ENCODE data around the gene NEK5.

The NEK5 gene

GRCh38 chr13:52127378-52127777 lies 1.5 kb downstream of the NEK5 start:
- no peaks in the 10 kb centered on the region for H3F3A ChIP-seq (ENCODE audit: insufficient read depth)
- no peaks in the 10 kb centered on the region for H3K9me3 ChIP-seq (ENCODE audit: insufficient read depth, low read length)
- H3K9me2 ChIP-seq (replicated peaks; ENCODE audit: insufficient read depth, low read length): no peaks in the 10 kb centered on the region
- no peak overlapping the region for H3K9ac ChIP-seq (ENCODE audit: low read length)
- no peak overlapping the region for H3K4me2 ChIP-seq (ENCODE audit: low read depth, low read length, poor library complexity, severe bottlenecking)
- H3K27ac ChIP-seq (ENCODE audit: low read depth, low read length): no peak overlapping the region
- H2AFZ ChIP-seq (ENCODE audit: low read depth, low read length, severe bottlenecking): no peak overlapping the region
- H4K20me1 ChIP-seq (ENCODE audit: low read depth, low read length): no peaks in the 10 kb centered on the region
- no peaks in the 10 kb centered on the region for H3K36me3 ChIP-seq (ENCODE audit: low read length)
- H3K27me3 ChIP-seq (ENCODE audit: low read length): no peaks in the 10 kb centered on the region
- H3K4me3 ChIP-seq (ENCODE audit: insufficient read depth, low read length, poor library complexity, severe bottlenecking): no peak overlapping the region
- no peak for TF ChIP-seq CTCF (IDR thresholded peaks at IDR 0.05; ENCODE audit: insufficient read depth, low read length, poor library complexity, severe bottlenecking)
- TF ChIP-seq EZH2phosphoT487 (conservative IDR thresholded peaks at IDR 0.05; ENCODE audit: low read length): no peak
- no peaks in the 10 kb centered on the region for H3K79me2 ChIP-seq (ENCODE audit: insufficient read depth, low read length)

- Histone ChIP-seq H2AFZ (ENCODE audit: low read depth, low read length, severe bottlenecking) (no peak overlapping the region), H3K9ac (ENCODE audit: low read length) (no peak overlapping the region), H3K4me3 (ENCODE audit: insufficient read depth, low read length, poor library complexity, severe bottlenecking) (no peak overlapping the region), H3F3A (ENCODE audit: insufficient read depth) (no peaks in the 10 kb centered on the region), H3K9me2 (replicated peaks; ENCODE audit: insufficient read depth, low read length) (no peaks in the 10 kb centered on the region), H3K4me2 (ENCODE audit: low read depth, low read length, poor library complexity, severe bottlenecking) (no peak overlapping the region), H3K9me3 (ENCODE audit: insufficient read depth, low read length) (no peaks in the 10 kb centered on the region), H4K20me1 (ENCODE audit: low read depth, low read length) (no peaks in the 10 kb centered on the region), H3K27ac (ENCODE audit: low read depth, low read length) (no peak overlapping the region), H3K36me3 (ENCODE audit: low read length) (no peaks in the 10 kb centered on the region), H3K27me3 (ENCODE audit: low read length) (no peaks in the 10 kb centered on the region), H3K79me2 (ENCODE audit: insufficient read depth, low read length) (no peaks in the 10 kb centered on the region)
- TF ChIP-seq EZH2phosphoT487 (conservative IDR thresholded peaks at IDR 0.05; ENCODE audit: low read length) (no peak), CTCF (IDR thresholded peaks at IDR 0.05; ENCODE audit: insufficient read depth, low read length, poor library complexity, severe bottlenecking) (no peak)
These were observed 3.3 kb downstream of the NEK5 start for GRCh38 chr13:52125547-52125946.

GRCh38 chr13:52118595-52118994 lies 10.3 kb downstream of the NEK5 start:
- Histone ChIP-seq H3K4me3 (ENCODE audit: insufficient read depth, low read length, poor library complexity, severe bottlenecking) (no peak overlapping the region), H3K27me3 (ENCODE audit: low read length) (no peaks in the 10 kb centered on the region), H3K27ac (ENCODE audit: low read depth, low read length) (no peak overlapping the region), H3F3A (ENCODE audit: insufficient read depth) (no peaks in the 10 kb centered on the region), H3K36me3 (ENCODE audit: low read length) (no peaks in the 10 kb centered on the region), H3K9me2 (replicated peaks; ENCODE audit: insufficient read depth, low read length) (no peaks in the 10 kb centered on the region), H3K4me2 (ENCODE audit: low read depth, low read length, poor library complexity, severe bottlenecking) (no peak overlapping the region), H2AFZ (ENCODE audit: low read depth, low read length, severe bottlenecking) (no peak overlapping the region), H3K79me2 (ENCODE audit: insufficient read depth, low read length) (no peaks in the 10 kb centered on the region), H3K9me3 (ENCODE audit: insufficient read depth, low read length) (no peaks in the 10 kb centered on the region), H3K9ac (ENCODE audit: low read length) (no peak overlapping the region), H4K20me1 (ENCODE audit: low read depth, low read length) (no peaks in the 10 kb centered on the region)
- TF ChIP-seq EZH2phosphoT487 (conservative IDR thresholded peaks at IDR 0.05; ENCODE audit: low read length) (no peak), CTCF (IDR thresholded peaks at IDR 0.05; ENCODE audit: insufficient read depth, low read length, poor library complexity, severe bottlenecking) (no peak)
